PC-3 (cell line): ENCODE results near the gene RALY. TPM values are rescaled to one million over a fixed set of nuclear protein-coding genes. Genes with fewer than 3 reads are reported as not detected.

Experiments
- ATAC-seq: fragments of 200-7000 bp; cut with Tn5 transposase; 2 replicates; pipeline ENCODE4 v1.9.1; 2020; ENCODE audit warnings: mild to moderate bottlenecking, moderate library complexity
- BruUV-seq: library from RNA; stranded (reverse); fragments of 400-500 nt; replicated peaks from 2 replicates; lab custom pipeline; 2021; lab: Mats Ljungman, UMichigan
- CTCF ChIA-PET: fragments of 300-600 bp; sonication (Branson Sonifier 250); formaldehyde crosslinking; loops from one replicate; lab custom pipeline; 2022; ENCODE audit warnings: antibody characterized with exemption; lab: Charles Lee
- POLR2A ChIA-PET: fragments of 300-600 bp; sonication (Branson Sonifier 250); formaldehyde crosslinking; loops from one replicate; lab custom pipeline; 2022; ENCODE audit warnings: antibody characterized with exemption; ENCODE audit not compliant: unreplicated experiment; lab: Charles Lee
- DNase-seq: peaks from one replicate; pipeline ENCODE4 v3.0.0-alpha.2; 2015
- H2AFZ ChIP-seq: fragments of 300-600 bp; sonication (generic); 2 replicates; pipeline ENCODE4 v1.6.0; 2016; ENCODE audit warnings: antibody characterized with exemption, low read length
- H3F3A ChIP-seq: fragments of 300-600 bp; sonication (generic); one replicate; pipeline ENCODE4 v1.6.0; 2017; ENCODE audit warnings: antibody characterized with exemption, low read length, control low read depth, mild to moderate bottlenecking; ENCODE audit not compliant: unreplicated experiment
- H3K27ac ChIP-seq: fragments of 300-600 bp; sonication (generic); 2 replicates; pipeline ENCODE4 v1.5.1; 2016; ENCODE audit warnings: mild to moderate bottlenecking, low read length
- H3K27me3 ChIP-seq: fragments of 300-600 bp; sonication (generic); 2 replicates; pipeline ENCODE4 v1.6.1; 2016; ENCODE audit warnings: low read length, mixed read lengths
- H3K36me3 ChIP-seq: fragments of 300-600 bp; sonication (generic); 2 replicates; pipeline ENCODE4 v1.6.1; 2016; ENCODE audit warnings: low read depth, mixed run types, low read length, mixed read lengths
- H3K4me1 ChIP-seq: fragments of 300-600 bp; sonication (generic); 2 replicates; pipeline ENCODE4 v1.5.1; 2016; ENCODE audit warnings: low read length; ENCODE audit not compliant: insufficient read depth
- H3K4me2 ChIP-seq: fragments of 300-600 bp; sonication (generic); 2 replicates; pipeline ENCODE4 v1.6.0; 2016; ENCODE audit warnings: low read length
- H3K4me3 ChIP-seq: fragments of 300-600 bp; sonication (generic); 2 replicates; pipeline ENCODE4 v1.5.1; 2016; ENCODE audit warnings: mild to moderate bottlenecking, low read length, mixed read lengths
- H3K79me2 ChIP-seq: fragments of 300-600 bp; sonication (generic); 2 replicates; pipeline ENCODE4 v1.6.1; 2017; ENCODE audit warnings: low read length, mixed read lengths
- H3K9ac ChIP-seq: fragments of 300-600 bp; sonication (generic); 2 replicates; pipeline ENCODE4 v1.6.0; 2016; ENCODE audit warnings: mild to moderate bottlenecking, low read length
- H3K9me2 ChIP-seq: fragments of 300-600 bp; sonication (generic); replicated peaks from 2 replicates; pipeline ENCODE4 v1.6.1; 2016; ENCODE audit warnings: mixed run types, low read length, mixed read lengths
- H3K9me3 ChIP-seq: fragments of 300-600 bp; sonication (generic); 2 replicates; pipeline ENCODE4 v1.6.1; 2016; ENCODE audit warnings: low read length, mixed read lengths
- H4K20me1 ChIP-seq: fragments of 300-600 bp; sonication (generic); 2 replicates; pipeline ENCODE4 v1.6.1; 2016; ENCODE audit warnings: low read length, mixed read lengths
- CTCF ChIP-seq: fragments of 300-600 bp; sonication (generic); conservative IDR thresholded peaks from 2 replicates; pipeline ENCODE4 v1.5.1; 2017; ENCODE audit warnings: antibody characterized with exemption, low read depth, mild to moderate bottlenecking, low read length
- EZH2 ChIP-seq: fragments of 300-600 bp; sonication (generic); IDR thresholded peaks from one replicate; pipeline ENCODE4 v1.6.1; 2017; ENCODE audit warnings: antibody characterized with exemption, mild to moderate bottlenecking, low read length; ENCODE audit not compliant: unreplicated experiment
- EZH2phosphoT487 ChIP-seq: fragments of 300-600 bp; sonication (generic); IDR thresholded peaks from 2 replicates; pipeline ENCODE4 v1.6.1; 2018; ENCODE audit warnings: mild to moderate bottlenecking, antibody characterized with exemption, low read length, borderline replicate concordance
- intact Hi-C: fragments of 100-400 bp; cut with micrococcal nuclease; formaldehyde crosslinking; loops from 2 replicates; pipeline ENCODE4 v1.9.0; 2023
- total RNA-seq: library from RNA; depleted of rRNA; stranded (reverse); fragments of >200 nt; gene quantifications from 2 replicates; pipeline ENCODE4 v1.2.3, GENCODE V29; 2014

The RALY gene
- total RNA-seq, 1 experiment from 2014 or later = 160 TPM

GRCh38 chr20:34013554-34013953 lies 19.8 kb downstream of the RALY start:
- DNase-seq (no peak), ATAC-seq (no peak)
- H3K4me3 ChIP-seq = no peak overlapping the region
- H3K27ac ChIP-seq = no peak overlapping the region
- H3K9me3 ChIP-seq = no peaks in the 10 kb centered on the region
- H3K79me2 ChIP-seq = peaks cover 98% of the 10 kb centered on the region
- H4K20me1 ChIP-seq = peaks cover 77% of the 10 kb centered on the region
- intact Hi-C loops = no loop called here
- H3F3A ChIP-seq = no peaks in the 10 kb centered on the region
- BruUV-seq = no TSS peak
- no peaks in the 10 kb centered on the region for H3K9me2 ChIP-seq
- H2AFZ ChIP-seq = no peak overlapping the region
- no peak overlapping the region for H3K4me2 ChIP-seq
- TF ChIP-seq EZH2 (no peak), EZH2phosphoT487 (no peak), CTCF (no peak)
- no peaks in the 10 kb centered on the region for H3K4me1 ChIP-seq
- POLR2A ChIA-PET = no interaction called here
- no peak overlapping the region for H3K9ac ChIP-seq
- H3K27me3 ChIP-seq = no peaks in the 10 kb centered on the region
- H3K36me3 ChIP-seq = no peaks in the 10 kb centered on the region
- CTCF ChIA-PET = no interaction called here

GRCh38 chr20:34014878-34015277 lies 21.2 kb downstream of the RALY start:
- CTCF ChIA-PET = interaction anchor here (0.6 kb wide), 1 partner anchor 19 kb away, joined by 3 read pairs; no protein-coding TSS in a partner anchor
- Histone ChIP-seq H3K4me1 (no peaks in the 10 kb centered on the region), H3K36me3 (no peaks in the 10 kb centered on the region), H3F3A (no peaks in the 10 kb centered on the region), H3K9me2 (no peaks in the 10 kb centered on the region), H3K79me2 (peaks cover 94% of the 10 kb centered on the region), H3K27me3 (no peaks in the 10 kb centered on the region), H3K4me2 (no peak overlapping the region), H3K9ac (no peak overlapping the region), H4K20me1 (peaks cover 72% of the 10 kb centered on the region), H3K9me3 (no peaks in the 10 kb centered on the region), H2AFZ (no peak overlapping the region), H3K27ac (no peak overlapping the region), H3K4me3 (no peak overlapping the region)
- intact Hi-C loops = no loop called here
- DNase-seq (no peak), ATAC-seq (no peak)
- POLR2A ChIA-PET = interaction anchor here (0.7 kb wide), 1 partner anchor 204 kb away, joined by 5 read pairs; no protein-coding TSS in a partner anchor
- BruUV-seq = no TSS peak
- TF ChIP-seq CTCF = no peak
- TF ChIP-seq EZH2phosphoT487 = no peak
- no peak for TF ChIP-seq EZH2
